MM.1S (cell line): Measurements from ENCODE around the gene CIB2.

Experiments
- DNase-seq: peaks from one replicate; pipeline ENCODE4 v3.0.0-alpha.2; 2015
- H2AFZ ChIP-seq: fragments of 300-600 bp; sonication (generic); 2 replicates; pipeline ENCODE4 v1.6.0; 2016; ENCODE audit warnings: antibody characterized with exemption, low read length
- H3F3A ChIP-seq: fragments of 300-600 bp; sonication (generic); 2 replicates; pipeline ENCODE4 v1.6.1; 2016; ENCODE audit warnings: mild to moderate bottlenecking, antibody characterized with exemption, low read length, moderate library complexity, mixed read lengths; ENCODE audit not compliant: insufficient read depth
- H3K27ac ChIP-seq: fragments of 300-600 bp; sonication (generic); 2 replicates; pipeline ENCODE4 v1.5.1; 2016; ENCODE audit warnings: mild to moderate bottlenecking, low read length
- H3K27me3 ChIP-seq: fragments of 300-600 bp; sonication (generic); replicated peaks from 2 replicates; pipeline ENCODE4 v1.6.0; 2016; ENCODE audit warnings: low read length; ENCODE audit not compliant: insufficient read depth
- H3K36me3 ChIP-seq: fragments of 300-600 bp; sonication (generic); replicated peaks from 2 replicates; pipeline ENCODE4 v1.6.1; 2016; ENCODE audit warnings: mild to moderate bottlenecking, low read length, mixed read lengths; ENCODE audit not compliant: insufficient read depth
- H3K4me1 ChIP-seq: fragments of 300-600 bp; sonication (generic); 2 replicates; pipeline ENCODE4 v1.6.1; 2016; ENCODE audit warnings: low read length, mixed read lengths
- H3K4me2 ChIP-seq: fragments of 300-600 bp; sonication (generic); 2 replicates; pipeline ENCODE4 v1.6.0; 2016; ENCODE audit warnings: low read depth, low read length
- H3K4me3 ChIP-seq: fragments of 300-600 bp; sonication (generic); 2 replicates; pipeline ENCODE4 v1.5.1; 2016; ENCODE audit warnings: low read length, mixed read lengths
- H3K79me2 ChIP-seq: fragments of 300-600 bp; sonication (generic); 2 replicates; pipeline ENCODE4 v1.6.1; 2016; ENCODE audit warnings: mixed run types, low read length, mixed read lengths
- H3K9ac ChIP-seq: fragments of 300-600 bp; sonication (generic); 2 replicates; pipeline ENCODE4 v1.6.1; 2016; ENCODE audit warnings: low read length, mixed read lengths
- H3K9me2 ChIP-seq: fragments of 300-600 bp; sonication (generic); replicated peaks from 2 replicates; pipeline ENCODE4 v1.6.1; 2016; ENCODE audit warnings: mild to moderate bottlenecking, low read length, mixed read lengths; ENCODE audit not compliant: insufficient read depth
- H3K9me3 ChIP-seq: fragments of 300-600 bp; sonication (generic); replicated peaks from 2 replicates; pipeline ENCODE4 v1.6.1; 2016; ENCODE audit warnings: mild to moderate bottlenecking, low read length, mixed read lengths; ENCODE audit not compliant: insufficient read depth
- H4K20me1 ChIP-seq: fragments of 300-600 bp; sonication (generic); 2 replicates; pipeline ENCODE4 v1.6.1; 2016; ENCODE audit warnings: mild to moderate bottlenecking, low read length, moderate library complexity, mixed read lengths; ENCODE audit not compliant: insufficient read depth
- EZH2 ChIP-seq: fragments of 300-600 bp; sonication (generic); optimal IDR thresholded peaks from 2 replicates; pipeline ENCODE3; 2017; ENCODE audit warnings: low read depth, mild to moderate bottlenecking, antibody characterized with exemption, low read length, mixed read lengths
- EZH2phosphoT487 ChIP-seq: fragments of 300-600 bp; sonication (generic); IDR thresholded peaks from 2 replicates; pipeline ENCODE4 v1.6.1; 2018; ENCODE audit warnings: antibody characterized with exemption, low read length
- TF ChIP-seq, protein P1 (sequence below): fragments of 300-600 bp; sonication (generic); IDR thresholded peaks from 2 replicates; pipeline ENCODE4 v1.5.1; 2016; ENCODE audit warnings: antibody characterized with exemption, low read length, mixed read lengths

CIB2 gene

DNA sequence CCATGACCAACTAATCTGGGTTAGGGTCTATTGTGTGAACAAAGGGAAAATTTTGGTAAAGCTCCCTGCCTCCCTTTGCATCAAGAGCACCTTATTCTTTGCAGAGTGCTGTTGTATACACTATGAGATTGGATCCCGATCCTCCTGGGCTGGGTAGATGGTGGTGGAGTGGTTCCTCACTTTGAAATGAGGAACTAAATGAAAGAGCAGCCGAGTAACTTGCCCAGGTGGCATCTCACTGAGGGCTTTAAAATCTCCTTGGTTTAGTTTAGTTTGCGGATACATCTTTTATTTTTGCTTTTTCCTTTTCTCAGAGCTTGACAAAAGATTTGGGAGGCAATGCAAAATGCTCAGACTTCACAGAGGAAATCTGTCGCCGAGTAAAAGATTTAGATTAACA lies 37.4 kb upstream of the CIB2 start:
- H3K4me2 ChIP-seq: 0 out of 2 replicates have a peak overlapping the region, but pooled peaks have one; percentile 2
- H3K27me3 ChIP-seq: no peaks in the 10 kb centered on the region

GRCh38 chr15:78167227-78167888 lies 36.1 kb upstream of the CIB2 start:
- Histone ChIP-seq H3K4me1 (peaks cover 61% of the 10 kb centered on the region), H3K27me3 (no peaks in the 10 kb centered on the region), H3K9ac (no peak overlapping the region), H3K79me2 (peaks cover 11% of the 10 kb centered on the region), H3K27ac (peak overlapping the region; percentile 12; the same call in 1 of the 2 replicates), H4K20me1 (no peaks in the 10 kb centered on the region), H3K9me3 (no peaks in the 10 kb centered on the region), H3F3A (peaks cover 42% of the 10 kb centered on the region), H2AFZ (no peak overlapping the region), H3K4me2 (peak overlapping the region; percentile 44; the same call in 1 of the 2 replicates), H3K4me3 (no peak overlapping the region), H3K9me2 (no peaks in the 10 kb centered on the region), H3K36me3 (peaks cover 15% of the 10 kb centered on the region)
- no peak for TF ChIP-seq EZH2phosphoT487
- TF ChIP-seq, protein P1, sequence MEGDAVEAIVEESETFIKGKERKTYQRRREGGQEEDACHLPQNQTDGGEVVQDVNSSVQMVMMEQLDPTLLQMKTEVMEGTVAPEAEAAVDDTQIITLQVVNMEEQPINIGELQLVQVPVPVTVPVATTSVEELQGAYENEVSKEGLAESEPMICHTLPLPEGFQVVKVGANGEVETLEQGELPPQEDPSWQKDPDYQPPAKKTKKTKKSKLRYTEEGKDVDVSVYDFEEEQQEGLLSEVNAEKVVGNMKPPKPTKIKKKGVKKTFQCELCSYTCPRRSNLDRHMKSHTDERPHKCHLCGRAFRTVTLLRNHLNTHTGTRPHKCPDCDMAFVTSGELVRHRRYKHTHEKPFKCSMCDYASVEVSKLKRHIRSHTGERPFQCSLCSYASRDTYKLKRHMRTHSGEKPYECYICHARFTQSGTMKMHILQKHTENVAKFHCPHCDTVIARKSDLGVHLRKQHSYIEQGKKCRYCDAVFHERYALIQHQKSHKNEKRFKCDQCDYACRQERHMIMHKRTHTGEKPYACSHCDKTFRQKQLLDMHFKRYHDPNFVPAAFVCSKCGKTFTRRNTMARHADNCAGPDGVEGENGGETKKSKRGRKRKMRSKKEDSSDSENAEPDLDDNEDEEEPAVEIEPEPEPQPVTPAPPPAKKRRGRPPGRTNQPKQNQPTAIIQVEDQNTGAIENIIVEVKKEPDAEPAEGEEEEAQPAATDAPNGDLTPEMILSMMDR: no peak
- TF ChIP-seq EZH2: no peak
- DNase-seq: peak; percentile 83

More for the DNA sequence above, 37.4 kb upstream of the CIB2 start:
- Histone ChIP-seq H3K79me2 (peaks cover 11% of the 10 kb centered on the region), H3K9me2 (no peaks in the 10 kb centered on the region), H3K9me3 (no peaks in the 10 kb centered on the region), H2AFZ (no peak overlapping the region), H3K4me3 (no peak overlapping the region), H3K27ac (peak overlapping the region; percentile 3; the same call in 1 of the 2 replicates), H3F3A (peaks cover 42% of the 10 kb centered on the region), H3K9ac (no peak overlapping the region), H4K20me1 (no peaks in the 10 kb centered on the region), H3K36me3 (peaks cover 13% of the 10 kb centered on the region), H3K4me1 (peaks cover 70% of the 10 kb centered on the region)
- no peak for TF ChIP-seq EZH2phosphoT487
- TF ChIP-seq, protein P1: no peak
- TF ChIP-seq EZH2: no peak
- no peak for DNase-seq

- Histone ChIP-seq H3K9me2 (no peaks in the 10 kb centered on the region), H3K36me3 (peaks cover 12% of the 10 kb centered on the region), H3K4me1 (peaks cover 27% of the 10 kb centered on the region), H3K27me3 (no peaks in the 10 kb centered on the region), H3K9me3 (no peaks in the 10 kb centered on the region), H3F3A (peaks cover 13% of the 10 kb centered on the region), H4K20me1 (no peaks in the 10 kb centered on the region), H3K27ac (no peak overlapping the region), H3K4me3 (no peak overlapping the region), H3K79me2 (peaks cover 10% of the 10 kb centered on the region), H2AFZ (no peak overlapping the region), H3K9ac (no peak overlapping the region), H3K4me2 (no peak overlapping the region)
- DNase-seq: no peak
- no peak for TF ChIP-seq EZH2phosphoT487
- no peak for TF ChIP-seq EZH2
- TF ChIP-seq, protein P1: no peak
These were observed 32.8 kb upstream of the CIB2 start for GRCh38 chr15:78164010-78164409.
